GM23248 (cell line): ENCODE measurements around the gene ZNF783.

ENCODE experiments used
- EZH2 ChIP-seq: fragments of 200-600 bp; sonication (generic); IDR thresholded peaks from 2 replicates; pipeline ENCODE4 v1.6.1; 2018; ENCODE audit warnings: antibody characterized with exemption, mild to moderate bottlenecking; ENCODE audit not compliant: insufficient read depth, poor library complexity, severe bottlenecking
- EZH2phosphoT487 ChIP-seq: fragments of 200-600 bp; sonication (generic); IDR thresholded peaks from 2 replicates; pipeline ENCODE4 v1.6.1; 2018; ENCODE audit warnings: antibody characterized with exemption, moderate library complexity, mild to moderate bottlenecking, low read depth; ENCODE audit not compliant: insufficient read depth

DNA sequence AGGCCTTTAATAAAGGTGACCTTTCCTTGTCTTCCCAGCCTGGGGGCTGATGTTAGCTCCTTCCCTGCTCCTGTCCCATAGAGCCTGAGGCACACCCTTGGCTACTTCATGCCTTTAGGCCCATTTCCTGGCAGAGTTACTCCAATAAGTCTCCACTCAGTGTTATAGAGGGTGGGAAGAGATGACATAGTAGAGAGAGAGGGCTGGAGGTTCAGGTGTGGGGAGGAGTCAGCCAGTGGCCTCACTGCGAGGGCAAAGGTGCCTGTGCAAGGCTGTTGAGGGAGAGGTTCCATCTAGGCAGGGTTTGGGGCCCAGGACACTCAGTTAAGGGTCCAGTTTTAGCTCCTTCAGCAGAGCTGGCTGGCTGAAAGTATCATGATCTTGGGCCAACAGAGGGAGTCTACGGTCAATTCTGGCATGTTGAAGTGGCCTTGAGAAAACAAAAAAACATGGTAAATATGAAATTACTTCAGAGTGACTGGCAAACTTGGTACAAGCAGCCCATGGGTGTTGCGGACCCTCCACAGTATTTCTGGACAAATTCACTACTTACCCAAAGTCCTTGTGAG is 67.9 kb downstream of the ZNF783 start:
- TF ChIP-seq EZH2phosphoT487: no peak
- no peak for TF ChIP-seq EZH2
